Body of pancreas (tissue), 4 donors: ENCODE results near the gene FNDC5.

Source experiments
- POLR2A ChIP-seq, 3 donors: fragments of 450-650 bp; IDR thresholded peaks; one replicate each; pipeline ENCODE4 v1.6.1; 2016; ENCODE audit warnings: antibody characterized with exemption in 3 of 3, mild to moderate bottlenecking in 2 of 3
- TF ChIP-seq, protein P1 (sequence below), 7 experiments: fragments of 450-650 bp in 4 of 7; fragments of 200-600 bp in 3 of 7; sonication (generic) in 3 of 7; IDR thresholded peaks; one replicate each; pipeline ENCODE4 v1.5.1; 2016 to 2019; ENCODE audit warnings: antibody characterized with exemption in 7 of 7

DNA sequence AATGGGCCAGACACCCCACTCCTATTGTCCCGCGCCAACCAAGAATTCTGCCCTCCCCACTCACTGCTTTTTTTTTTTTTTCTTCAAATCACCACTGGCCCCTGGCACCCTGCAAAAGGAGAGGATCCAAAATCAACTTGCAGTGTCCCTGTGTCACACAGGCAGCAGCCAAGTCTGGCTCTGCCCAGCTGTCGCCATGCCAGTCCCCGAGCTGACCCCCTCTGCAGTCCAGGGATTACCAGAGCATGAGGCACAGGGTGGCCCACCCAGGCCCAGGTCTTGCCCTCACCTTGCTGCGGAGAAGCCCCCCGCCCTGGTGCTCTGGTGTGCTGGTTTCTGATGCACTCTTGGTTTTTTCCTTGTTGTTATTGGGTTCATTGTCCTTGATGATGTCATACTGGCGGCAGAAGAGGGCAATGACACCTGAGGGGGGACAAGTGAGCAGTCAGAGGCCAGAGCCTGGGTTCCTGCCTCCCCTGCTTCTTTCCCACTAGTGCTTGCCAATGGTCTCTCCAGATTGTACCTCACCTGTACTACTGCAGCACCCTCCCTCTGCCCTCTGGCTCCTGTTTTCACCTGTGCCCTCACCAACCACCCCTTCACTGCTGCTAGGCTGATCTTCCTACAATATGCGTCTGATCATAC, 6.2 kb downstream of the FNDC5 start:
- TF ChIP-seq, protein P1, sequence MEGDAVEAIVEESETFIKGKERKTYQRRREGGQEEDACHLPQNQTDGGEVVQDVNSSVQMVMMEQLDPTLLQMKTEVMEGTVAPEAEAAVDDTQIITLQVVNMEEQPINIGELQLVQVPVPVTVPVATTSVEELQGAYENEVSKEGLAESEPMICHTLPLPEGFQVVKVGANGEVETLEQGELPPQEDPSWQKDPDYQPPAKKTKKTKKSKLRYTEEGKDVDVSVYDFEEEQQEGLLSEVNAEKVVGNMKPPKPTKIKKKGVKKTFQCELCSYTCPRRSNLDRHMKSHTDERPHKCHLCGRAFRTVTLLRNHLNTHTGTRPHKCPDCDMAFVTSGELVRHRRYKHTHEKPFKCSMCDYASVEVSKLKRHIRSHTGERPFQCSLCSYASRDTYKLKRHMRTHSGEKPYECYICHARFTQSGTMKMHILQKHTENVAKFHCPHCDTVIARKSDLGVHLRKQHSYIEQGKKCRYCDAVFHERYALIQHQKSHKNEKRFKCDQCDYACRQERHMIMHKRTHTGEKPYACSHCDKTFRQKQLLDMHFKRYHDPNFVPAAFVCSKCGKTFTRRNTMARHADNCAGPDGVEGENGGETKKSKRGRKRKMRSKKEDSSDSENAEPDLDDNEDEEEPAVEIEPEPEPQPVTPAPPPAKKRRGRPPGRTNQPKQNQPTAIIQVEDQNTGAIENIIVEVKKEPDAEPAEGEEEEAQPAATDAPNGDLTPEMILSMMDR (IDR thresholded peaks at IDR 0.05): no peak
- TF ChIP-seq POLR2A (IDR thresholded peaks at IDR 0.05): no peak
